ENCODE results near the gene DAGLB. TPM values are rescaled to one million over a fixed set of nuclear protein-coding genes. Genes with fewer than 3 reads are reported as not detected.

Gene DAGLB
- total and polyA plus RNA-seq, 2 of the 8 experiments (the other 6 are each of a cell fraction or from before 2014, with no cell fraction given): 27.0 to 39.6 TPM

DNA sequence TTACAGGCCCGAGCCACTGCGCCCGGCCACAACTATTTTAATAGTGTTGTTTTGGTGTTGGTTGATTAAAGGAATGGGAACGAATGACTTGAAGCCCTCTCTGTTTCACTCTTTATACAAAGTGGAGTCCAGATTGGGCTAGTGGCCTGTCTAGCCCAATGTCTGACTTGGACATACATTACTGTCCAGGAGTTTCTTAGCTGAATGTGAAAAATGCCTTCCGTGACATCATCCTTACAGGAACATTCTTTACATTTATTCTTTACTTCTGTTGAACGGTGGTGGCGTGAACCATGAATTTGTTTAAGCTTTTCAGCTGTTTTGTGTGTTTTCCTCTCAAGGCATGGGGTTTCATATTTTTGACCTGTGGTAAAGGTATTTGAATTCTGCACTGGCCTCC, 67.9 kb downstream of the DAGLB start:
- Histone ChIP-seq H2BK120ac (replicated peaks; ENCODE audit: low read depth, low read length) (no peak overlapping the region), H2BK5ac (ENCODE audit: low read depth, low read length) (no peak overlapping the region), H3K79me2 (ENCODE audit: control insufficient read depth in 1 of 2, insufficient read depth in 2 of 2, low read length in 2 of 2) (peaks cover 79 to 100% of the 10 kb centered on the region in 2 experiments), H3K4me2 (ENCODE audit: insufficient read depth in 1 of 2, low read depth in 2 of 2, low read length in 2 of 2) (no peak overlapping the region), H2BK15ac (ENCODE audit: low read length) (no peak overlapping the region), H3K36me3 (ENCODE audit: control insufficient read depth in 2 of 4, insufficient read depth in 4 of 4, low read length in 3 of 4) (peaks cover 0 to 5% (median 0%) of the 10 kb centered on the region in 4 experiments; a peak in 2 of 8 replicates), H3K9ac (replicated peaks in 1 of 4; ENCODE audit: extremely low read depth in 1 of 4, low read depth in 3 of 4, low read length in 3 of 4) (no peak overlapping the region), H3K9me3 (ENCODE audit: insufficient read depth in 2 of 2, low read depth in 1 of 2, low read length in 1 of 2) (no peaks in the 10 kb centered on the region), H3K56ac (replicated peaks; ENCODE audit: insufficient read length, low read depth, low read length) (no peak overlapping the region), H3K4me3 (ENCODE audit: extremely low read depth in 1 of 4, insufficient read depth in 2 of 4, low read depth in 3 of 4, low read length in 4 of 4) (no peak overlapping the region), H3K27me3 (replicated peaks in 1 of 4; ENCODE audit: control insufficient read depth in 3 of 4, extremely low read depth in 1 of 4, insufficient read depth in 3 of 4, low read length in 3 of 4) (no peaks in the 10 kb centered on the region), H2BK12ac (ENCODE audit: low read depth, low read length) (no peak overlapping the region), H3K18ac (ENCODE audit: extremely low read depth, low read length) (no peak overlapping the region), H2BK20ac (ENCODE audit: low read length) (no peak overlapping the region), H3K27ac (ENCODE audit: low read depth, low read length) (no peak overlapping the region), H4K5ac (ENCODE audit: insufficient read length, low read depth, low read length) (no peak overlapping the region), H4K8ac (ENCODE audit: extremely low read depth, insufficient read depth, low read length) (no peak overlapping the region), H3K79me1 (ENCODE audit: low read depth, low read length) (peaks cover 5% of the 10 kb centered on the region; the same call in 1 of the 2 replicates), H2AFZ (ENCODE audit: low read length) (no peak overlapping the region), H3K23me2 (ENCODE audit: low read depth, low read length) (peaks cover 4% of the 10 kb centered on the region), H3K4ac (replicated peaks; ENCODE audit: insufficient read length, low read depth, low read length) (no peak overlapping the region), H3K14ac (ENCODE audit: insufficient read length) (no peak overlapping the region), H2AK5ac (ENCODE audit: low read depth, low read length) (no peak overlapping the region), H3K4me1 (replicated peaks in 1 of 4; ENCODE audit: control insufficient read depth in 3 of 4, insufficient read depth in 4 of 4, low read length in 3 of 4) (peaks cover 0 to 18% (median 9%) of the 10 kb centered on the region in 4 experiments), H4K91ac (replicated peaks; ENCODE audit: insufficient read length, low read length) (no peak overlapping the region), H4K20me1 (replicated peaks in 1 of 2; ENCODE audit: control insufficient read depth in 1 of 2, insufficient read depth in 2 of 2, low read length in 2 of 2) (peaks cover 26 to 34% of the 10 kb centered on the region in 2 experiments), H3K23ac (ENCODE audit: insufficient read length) (no peak overlapping the region)
- POLR2A ChIA-PET (ENCODE audit: partially characterized antibody): interaction anchor here (1.6 kb wide), 1 partner anchor 19 kb away, joined by 3 read pairs; no protein-coding TSS in a partner anchor
- FAIRE-seq: no peak
- WGBS, 2 experiments (ENCODE audit: extremely low coverage in 1 of 2, insufficient coverage in 1 of 2, insufficient read length in 1 of 2, insufficient replicate concordance in 2 of 2, low coverage in 1 of 2, low lambda C conversion rate in 2 of 2, missing lambda C conversion rate in 1 of 2): 86% methylated on average over 7 of the region's 7 CpGs; no CpG with 5 or more reads in 1 of the 2 experiments
- CTCF ChIA-PET (ENCODE audit: partially characterized antibody): no interaction called here
- DNase-seq (ENCODE audit: low read depth in 1 of 2, low spot score in 2 of 2): no peak
- no peak for TF ChIP-seq POLR2A (IDR thresholded peaks at IDR 0.05; ENCODE audit: control extremely low read depth in 1 of 2, low read depth in 2 of 2, low read length in 2 of 2)
- TF ChIP-seq SP2 (IDR thresholded peaks at IDR 0.05; ENCODE audit: low read length): no peak
- no peak for TF ChIP-seq CEBPB (IDR thresholded peaks at IDR 0.05; ENCODE audit: low read depth, low read length)
- TF ChIP-seq CREB1 (IDR thresholded peaks at IDR 0.05): no peak
- TF ChIP-seq JUND (IDR thresholded peaks at IDR 0.05; ENCODE audit: low read length): no peak
- TF ChIP-seq TAF1 (IDR thresholded peaks at IDR 0.05; ENCODE audit: low read depth, low read length): no peak
- TF ChIP-seq POLR2AphosphoS5 (IDR thresholded peaks at IDR 0.05; ENCODE audit: low read depth, low read length): no peak
- no peak for TF ChIP-seq CTBP2 (IDR thresholded peaks at IDR 0.05; ENCODE audit: borderline replicate concordance, insufficient read depth, insufficient read length, low read length)
- TF ChIP-seq CBX8 (IDR thresholded peaks at IDR 0.05; ENCODE audit: borderline replicate concordance, low read depth, low read length): no peak
